ENCODE results near the gene TDRD12. TPM values are rescaled to one million over a fixed set of nuclear protein-coding genes. Genes with fewer than 3 reads are reported as not detected.
"Not testable (repeated sequence)": the region's sequence is repeated elsewhere in the genome, so short reads cannot be mapped to it uniquely, and the experiment has no call there.

Gene TDRD12
- polyA plus RNA-seq, 3 donors: 0.02 to 0.22 (median 0.19) TPM

DNA sequence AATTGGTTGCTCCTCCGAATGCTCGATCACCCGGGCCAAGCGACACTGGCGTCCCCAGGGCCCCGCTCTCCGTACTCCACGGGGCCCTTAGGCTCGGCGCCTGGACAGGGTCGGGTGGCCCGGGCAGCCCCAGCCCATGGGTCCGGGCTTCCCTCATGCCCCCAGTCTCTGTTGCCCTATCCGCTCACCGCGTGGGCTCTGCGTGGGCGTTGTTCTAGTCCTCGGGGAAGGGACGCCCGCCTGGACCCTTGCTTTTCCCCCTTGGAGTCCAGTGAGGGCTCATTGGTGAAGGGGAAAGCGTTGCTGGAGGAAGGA lies 1.3 kb downstream of the TDRD12 start:
- no peak overlapping the region for H3K27ac ChIP-seq (ENCODE audit: low read depth, low read length)
- 94 to 98% (median 97%) methylated on average over 20 to 22 of the region's 22 CpGs for WGBS, 3 donors

DNA sequence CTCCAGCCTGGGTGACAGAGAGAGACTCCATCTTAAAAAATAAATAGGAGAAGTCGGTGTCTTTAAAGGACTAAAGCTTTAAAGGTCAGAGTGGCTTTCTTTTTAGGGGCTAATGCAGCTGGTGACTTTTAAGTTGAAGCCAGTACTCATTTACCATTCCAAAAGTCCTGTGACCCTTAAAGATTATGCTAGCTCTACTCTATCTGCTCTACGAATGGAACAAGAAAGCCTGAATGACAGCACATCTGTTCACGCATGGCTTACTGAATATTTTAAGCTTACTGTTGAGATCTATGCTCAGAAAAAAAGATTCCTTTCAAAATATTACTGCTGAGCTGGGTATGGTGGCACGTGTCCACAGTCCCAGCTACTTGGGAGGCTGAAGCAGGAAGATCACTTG lies 16.4 kb downstream of the TDRD12 start:
- H3K27ac ChIP-seq (ENCODE audit: low read depth, low read length): no peak overlapping the region
- 81 to 84% (median 82%) methylated on average over 4 of the region's 4 CpGs for WGBS, 3 donors

- 96 to 100% (median 98%) methylated on average over 9 of the region's 9 CpGs for WGBS, 3 donors
- no peak overlapping the region for H3K27ac ChIP-seq (ENCODE audit: low read depth, low read length)
These were observed 23.5 kb downstream of the TDRD12 start for GRCh38 chr19:32743021-32743420.

- H3K27ac ChIP-seq (ENCODE audit: low read depth, low read length): no peak overlapping the region
- 94 to 100% (median 98%) methylated on average over 4 of the region's 4 CpGs for WGBS, 3 donors
These were observed 23.9 kb downstream of the TDRD12 start for GRCh38 chr19:32743447-32743846.

DNA sequence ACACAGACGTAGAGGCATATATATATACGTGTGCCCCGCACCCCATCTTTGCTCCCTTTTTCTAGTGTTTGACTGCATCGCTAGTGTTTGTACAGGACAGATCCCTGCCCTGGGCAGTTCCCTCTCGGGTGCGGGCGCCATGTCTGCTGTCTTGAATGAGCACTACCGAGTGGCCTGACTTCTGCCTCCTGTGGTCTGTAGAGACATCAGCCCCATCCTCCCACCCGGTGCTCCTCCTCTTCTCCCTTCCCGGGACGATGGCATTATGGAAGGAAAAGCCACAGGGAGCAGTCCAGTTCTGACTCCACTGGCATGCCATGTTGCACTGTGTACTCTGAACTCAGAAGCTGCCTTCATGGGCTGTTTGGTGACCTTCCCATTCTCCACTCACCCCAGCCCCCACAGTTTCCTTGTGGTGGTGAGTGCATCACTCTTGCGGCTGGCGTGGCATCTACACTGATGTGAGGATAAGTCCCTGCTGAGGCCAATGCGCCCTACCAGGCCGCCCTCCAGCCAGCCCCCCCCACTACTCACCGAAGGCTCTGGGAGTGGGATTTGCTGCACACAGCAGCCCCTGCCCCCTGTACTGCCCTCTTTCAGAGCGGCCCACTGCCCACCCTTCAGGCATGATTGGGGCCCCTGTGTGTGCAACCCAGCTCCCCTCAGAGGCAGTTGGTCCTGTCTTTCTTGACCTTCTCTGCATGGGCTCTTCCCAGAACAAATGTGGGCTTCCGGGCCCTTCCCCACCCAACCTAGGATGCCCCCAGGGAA lies 25.2 kb downstream of the TDRD12 start:
- 87 to 93% (median 87%) methylated on average over 17 to 18 of the region's 18 CpGs for WGBS, 3 donors

GRCh38 chr19:32745594-32746251 lies 26.2 kb downstream of the TDRD12 start:
- H3K27ac ChIP-seq (ENCODE audit: low read depth, low read length): not testable (repeated sequence)
- 16 to 46% (median 23%) methylated on average over 2 of the region's 2 CpGs for WGBS, 3 donors

More for the DNA sequence above, 25.2 kb downstream of the TDRD12 start:
- no peak overlapping the region for H3K27ac ChIP-seq (ENCODE audit: low read depth, low read length)

GRCh38 chr19:32746631-32747196 lies 27.1 kb downstream of the TDRD12 start:
- WGBS, 3 donors: 7 to 29% (median 11%) methylated on average over 2 of the region's 2 CpGs
- not testable (repeated sequence) for H3K27ac ChIP-seq (ENCODE audit: low read depth, low read length)

- 57 to 69% (median 62%) methylated on average over 5 of the region's 5 CpGs for WGBS, 3 donors
- no peak overlapping the region for H3K27ac ChIP-seq (ENCODE audit: low read depth, low read length)
These were observed 28.9 kb downstream of the TDRD12 start for GRCh38 chr19:32748497-32748896.

- H3K27ac ChIP-seq (ENCODE audit: low read depth, low read length): no peak overlapping the region
- 64 to 69% (median 67%) methylated on average over 3 of the region's 3 CpGs for WGBS, 3 donors
These were observed 29.4 kb downstream of the TDRD12 start for GRCh38 chr19:32748948-32749347.

DNA sequence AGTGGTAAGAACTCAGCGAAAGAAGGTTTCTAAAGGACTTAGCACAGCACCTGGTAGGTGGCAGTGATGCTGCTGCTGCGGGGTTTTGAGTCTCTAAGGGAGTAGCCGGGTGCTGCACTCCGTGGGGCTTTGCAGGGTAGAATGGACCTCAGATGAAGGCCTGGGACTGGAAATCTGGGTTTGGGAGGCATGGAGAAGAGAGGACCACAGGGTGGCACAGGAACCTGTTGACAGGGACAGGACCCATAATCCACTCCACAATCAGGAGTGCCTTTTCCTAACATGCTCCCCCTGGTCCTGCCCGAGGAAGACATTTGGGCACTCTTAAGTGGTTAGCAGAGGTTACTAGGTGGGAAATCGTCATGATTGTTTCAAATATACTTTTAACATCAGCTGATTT lies 29.8 kb downstream of the TDRD12 start:
- WGBS, 3 donors: 77 to 89% (median 77%) methylated on average over 6 of the region's 6 CpGs

GRCh38 chr19:32750441-32751055 lies 31.0 kb downstream of the TDRD12 start:
- no peak overlapping the region for H3K27ac ChIP-seq (ENCODE audit: low read depth, low read length)
- WGBS, 3 donors: 45 to 61% (median 45%) methylated on average over 4 of the region's 4 CpGs

More for the DNA sequence above, 29.8 kb downstream of the TDRD12 start:
- H3K27ac ChIP-seq (ENCODE audit: low read depth, low read length): no peak overlapping the region

GRCh38 chr19:32751066-32751465 lies 31.5 kb downstream of the TDRD12 start:
- 72 to 89% (median 79%) methylated on average over 2 of the region's 2 CpGs for WGBS, 3 donors
- H3K27ac ChIP-seq (ENCODE audit: low read depth, low read length): no peak overlapping the region

- H3K27ac ChIP-seq (ENCODE audit: low read depth, low read length): no peak overlapping the region
- whole genome bisulfite sequencing, 3 donors: 78 to 81% (median 79%) methylated on average over 3 of the region's 3 CpGs
These were observed 37.6 kb downstream of the TDRD12 start for GRCh38 chr19:32757189-32757588.

GRCh38 chr19:32765365-32765764 lies 45.8 kb downstream of the TDRD12 start:
- H3K27ac ChIP-seq (ENCODE audit: low read depth, low read length): not testable (repeated sequence)
- WGBS, 3 donors: 88 to 91% (median 91%) methylated on average over 5 of the region's 5 CpGs

DNA sequence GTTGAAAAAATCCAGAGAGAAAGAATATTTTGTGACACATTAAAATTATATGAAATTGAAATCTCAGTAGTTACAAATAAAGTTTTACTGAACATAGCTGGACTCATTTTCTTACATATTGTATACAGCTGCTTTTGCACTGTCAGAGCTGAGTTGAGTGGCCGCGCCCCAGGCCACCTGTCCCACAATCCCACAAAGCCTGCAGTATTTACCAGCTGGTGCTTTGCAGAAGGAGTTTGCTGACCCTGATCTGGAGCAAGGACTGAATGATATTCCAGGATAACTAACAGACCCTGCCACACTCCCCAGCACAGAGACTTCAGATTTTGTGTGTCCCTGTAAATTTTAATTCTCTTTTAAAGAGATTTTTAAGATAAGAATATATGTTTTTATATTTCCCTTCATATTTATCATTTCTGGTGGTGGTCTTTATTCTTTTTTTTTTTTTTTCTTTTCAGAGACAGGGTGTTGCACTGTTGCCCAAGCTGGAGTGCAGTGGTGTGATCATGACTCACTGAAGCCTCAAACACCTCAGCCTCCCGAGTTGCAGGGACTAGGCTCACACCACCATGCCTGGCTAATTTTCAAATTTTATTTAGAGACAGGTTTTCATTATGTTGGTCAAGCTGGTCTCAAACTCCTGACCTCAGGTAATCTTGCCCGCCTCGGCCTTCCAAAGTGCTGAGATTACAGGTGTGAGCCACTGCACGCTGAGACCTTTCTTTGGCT lies 48.5 kb downstream of the TDRD12 start:
- WGBS, 3 donors: 84 to 89% (median 85%) methylated on average over 6 of the region's 6 CpGs
- H3K27ac ChIP-seq (ENCODE audit: low read depth, low read length): no peak overlapping the region

DNA sequence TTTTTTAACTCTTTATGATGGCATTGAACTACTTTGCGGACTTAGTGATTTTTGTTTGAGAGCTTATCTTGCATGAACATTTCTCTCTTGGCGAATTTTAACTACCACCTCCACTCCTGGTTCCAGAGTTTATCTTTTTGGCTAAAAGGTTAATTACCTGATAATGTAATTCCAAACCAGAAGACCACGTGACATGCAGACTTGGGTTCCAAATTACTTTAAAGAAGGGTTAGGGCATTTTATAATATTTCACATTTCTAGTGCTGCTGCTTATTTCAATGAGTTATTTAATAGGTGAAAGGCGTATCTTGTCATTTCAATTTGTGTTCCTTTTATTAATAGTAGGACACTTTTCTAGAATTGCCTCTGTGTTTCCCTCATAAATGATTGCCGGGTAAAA lies 52.0 kb downstream of the TDRD12 start:
- H3K27ac ChIP-seq (ENCODE audit: low read depth, low read length): no peak overlapping the region
- 79 to 88% (median 84%) methylated on average over 5 of the region's 5 CpGs for WGBS, 3 donors

DNA sequence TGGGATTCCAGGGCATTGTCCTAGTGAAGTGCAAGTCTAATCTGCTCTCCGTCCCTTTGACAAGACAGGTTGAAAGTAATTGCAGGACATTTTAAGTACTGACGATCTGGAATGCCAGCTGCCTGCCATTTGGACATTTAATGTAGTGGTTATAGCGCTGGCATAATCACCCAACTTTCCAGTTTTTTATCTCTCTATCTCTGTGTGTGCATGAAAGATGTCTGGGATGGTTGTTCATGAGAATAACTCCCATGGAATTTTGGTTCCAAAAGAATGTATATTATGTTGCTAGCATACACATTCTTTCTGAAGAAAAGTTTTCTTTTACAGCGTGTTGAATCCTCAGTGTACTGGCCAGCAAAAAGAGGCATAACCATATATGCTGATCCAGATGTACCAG lies 53.6 kb downstream of the TDRD12 start:
- 73 to 84% (median 75%) methylated on average over 4 of the region's 4 CpGs for WGBS, 3 donors
- H3K27ac ChIP-seq (ENCODE audit: low read depth, low read length): no peak overlapping the region

DNA sequence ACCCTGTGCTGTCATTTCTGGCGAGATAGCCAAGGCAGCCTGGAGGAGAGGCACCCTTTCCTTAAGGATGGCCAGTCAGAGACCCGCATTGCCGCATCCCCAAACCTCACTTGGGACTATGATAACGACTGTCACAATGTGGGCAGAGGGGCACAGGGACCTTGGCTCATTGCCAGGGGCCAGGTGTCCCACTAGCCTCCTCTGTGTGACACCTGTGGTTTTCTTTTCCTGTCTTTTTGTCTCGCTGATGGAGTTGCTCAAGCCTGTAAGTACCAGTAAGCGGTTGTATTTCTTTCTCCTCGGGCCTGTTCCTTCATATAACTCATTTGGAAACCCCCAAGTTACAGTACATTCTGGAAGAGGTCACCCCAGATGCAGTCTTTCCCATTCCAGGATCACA lies 59.5 kb downstream of the TDRD12 start:
- 70 to 77% (median 76%) methylated on average over 7 of the region's 7 CpGs for WGBS, 3 donors

DNA sequence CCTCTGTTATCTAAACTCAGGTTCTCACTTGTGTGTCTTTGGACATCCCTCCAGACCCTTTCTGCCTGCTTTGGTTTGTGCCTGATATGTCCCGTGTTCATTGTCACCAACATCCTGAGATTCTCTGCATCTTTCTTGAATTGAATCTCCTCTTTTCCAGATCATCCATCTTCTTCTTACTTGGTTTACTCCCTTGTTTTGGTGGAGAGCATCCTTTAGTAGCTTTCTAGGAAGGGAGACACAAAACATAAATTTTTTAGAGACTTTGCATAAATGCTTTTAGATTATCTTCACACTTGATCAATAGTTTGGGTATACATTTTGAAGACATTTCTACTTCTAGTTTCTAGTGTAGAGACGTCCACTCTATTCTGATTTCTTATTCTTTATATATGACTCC lies 61.7 kb downstream of the TDRD12 start:
- no peak overlapping the region for H3K27ac ChIP-seq (ENCODE audit: low read depth, low read length)
- WGBS, 3 donors: 88 to 94% (median 92%) methylated on average over 2 of the region's 2 CpGs

More for the DNA sequence above, 59.5 kb downstream of the TDRD12 start:
- H3K27ac ChIP-seq (ENCODE audit: low read depth, low read length): no peak overlapping the region

Measured in adipose tissue (tissue), 3 donors.